GM13976 (cell line): ENCODE results near the gene SLC66A3.

Source experiments
- DNase-seq: peaks from one replicate; pipeline ENCODE4 v3.0.0; 2012; ENCODE audit warnings: low spot score
- CTCF ChIP-seq: IDR thresholded peaks from 2 replicates; pipeline ENCODE4 v1.5.1; 2012; ENCODE audit warnings: borderline replicate concordance, mild to moderate bottlenecking; ENCODE audit not compliant: insufficient read depth; ENCODE audit errors: extremely low read depth, missing control alignments, control extremely low read depth
- in situ Hi-C: fragments of 300-500 bp; cut with MboI; formaldehyde crosslinking; loops from one replicate; pipeline ENCODE4 v1.12.0; 2022; ENCODE audit warnings: low sequenced_read_pairs, mixed read lengths, inconsistent platforms; ENCODE audit not compliant: unreplicated experiment

The SLC66A3 gene

GRCh38 chr2:11133936-11134320, 21.3 kb upstream of the SLC66A3 start:
- no peak for TF ChIP-seq CTCF
- in situ Hi-C loops, result loop anchor here (10.0 to 25.0 kb wide), 2 partner anchors 278 to 451 kb away; no protein-coding TSS in a partner anchor
- DNase-seq, result no peak

- in situ Hi-C loops, result loop anchor here (10.0 to 25.0 kb wide), 2 partner anchors 278 to 450 kb away; no protein-coding TSS in a partner anchor
- no peak for DNase-seq
- no peak for TF ChIP-seq CTCF
These were observed 20.9 kb upstream of the SLC66A3 start for GRCh38 chr2:11134349-11134748.

GRCh38 chr2:11140492-11140891, 14.8 kb upstream of the SLC66A3 start:
- in situ Hi-C loops, result loop anchor here (25.0 kb wide), 1 partner anchor 272 kb away; no protein-coding TSS in a partner anchor
- no peak for DNase-seq
- TF ChIP-seq CTCF, result no peak

GRCh38 chr2:11141319-11141718, 13.9 kb upstream of the SLC66A3 start:
- no peak for DNase-seq
- in situ Hi-C loops, result loop anchor here (25.0 kb wide), 1 partner anchor 271 kb away; no protein-coding TSS in a partner anchor
- TF ChIP-seq CTCF, result no peak

GRCh38 chr2:11142330-11142729, 12.9 kb upstream of the SLC66A3 start:
- no peak for DNase-seq
- TF ChIP-seq CTCF, result no peak
- in situ Hi-C loops, result loop anchor here (25.0 kb wide), 1 partner anchor 270 kb away; no protein-coding TSS in a partner anchor

GRCh38 chr2:11142987-11143386, 12.3 kb upstream of the SLC66A3 start:
- DNase-seq, result no peak
- TF ChIP-seq CTCF, result no peak
- in situ Hi-C loops, result loop anchor here (25.0 kb wide), 1 partner anchor 269 kb away; no protein-coding TSS in a partner anchor
